NCI-H146 treated with DMSO at 0.1 percent for 48 hours (cell line): ENCODE data around the gene TUBG2.

Experiments used
- DNase-seq: peaks from one replicate; lab custom pipeline; 2025; ENCODE audit not compliant: unreplicated experiment; lab: John Stamatoyannopoulos, UW

Gene TUBG2

GRCh38 chr17:42676424-42677011 is 17.4 kb downstream of the TUBG2 start, which contains the start of gene PLEKHH3:
TSS of gene PLEKHH3 (minus strand) at chr17:42676994. CDS start at chr17:42676563, 431 bp downstream.
- peak; percentile 55 for DNase-seq

DNA sequence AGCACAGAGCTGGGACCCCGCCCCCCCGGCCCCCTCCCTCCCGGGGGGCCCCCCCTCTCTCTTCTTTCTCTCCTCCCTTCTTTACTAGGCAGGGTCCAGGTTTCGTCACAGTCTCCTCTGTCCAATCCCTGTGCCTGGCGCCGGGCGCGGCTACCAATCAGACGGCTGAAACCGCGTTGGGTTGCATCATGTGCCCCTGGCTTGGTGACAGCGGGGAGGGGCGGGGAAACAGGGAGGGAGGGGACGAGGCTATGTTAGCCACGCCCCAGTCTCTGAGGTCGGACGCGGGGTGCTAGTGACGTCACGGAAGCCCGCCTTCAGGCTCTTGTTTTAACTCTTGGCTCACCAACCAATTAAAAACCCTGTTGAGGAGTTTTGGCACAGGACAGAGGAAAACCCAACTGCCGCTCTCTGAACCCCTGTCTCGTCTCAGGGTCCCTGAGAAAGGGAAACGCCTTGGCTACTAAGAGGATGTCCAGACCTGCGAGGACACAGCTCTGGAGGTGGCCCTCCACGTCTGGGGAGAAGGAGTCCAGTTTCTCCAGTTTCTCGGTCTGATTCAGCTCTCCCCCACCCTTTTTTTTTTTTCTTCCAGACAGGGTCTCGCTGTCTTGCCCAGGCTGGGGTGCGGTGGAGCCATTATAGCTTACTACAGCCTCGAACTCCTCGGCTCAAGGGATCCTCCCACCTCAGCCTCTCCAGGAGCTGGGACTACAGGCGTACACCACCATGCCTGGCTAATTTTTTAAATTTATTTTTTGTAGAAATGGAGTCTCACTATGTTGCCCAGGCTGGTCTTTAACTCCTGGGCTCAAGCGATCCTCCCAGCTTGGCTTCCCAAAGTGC is 18.2 kb downstream of the TUBG2 start:
- peak; percentile 98 for DNase-seq

DNA sequence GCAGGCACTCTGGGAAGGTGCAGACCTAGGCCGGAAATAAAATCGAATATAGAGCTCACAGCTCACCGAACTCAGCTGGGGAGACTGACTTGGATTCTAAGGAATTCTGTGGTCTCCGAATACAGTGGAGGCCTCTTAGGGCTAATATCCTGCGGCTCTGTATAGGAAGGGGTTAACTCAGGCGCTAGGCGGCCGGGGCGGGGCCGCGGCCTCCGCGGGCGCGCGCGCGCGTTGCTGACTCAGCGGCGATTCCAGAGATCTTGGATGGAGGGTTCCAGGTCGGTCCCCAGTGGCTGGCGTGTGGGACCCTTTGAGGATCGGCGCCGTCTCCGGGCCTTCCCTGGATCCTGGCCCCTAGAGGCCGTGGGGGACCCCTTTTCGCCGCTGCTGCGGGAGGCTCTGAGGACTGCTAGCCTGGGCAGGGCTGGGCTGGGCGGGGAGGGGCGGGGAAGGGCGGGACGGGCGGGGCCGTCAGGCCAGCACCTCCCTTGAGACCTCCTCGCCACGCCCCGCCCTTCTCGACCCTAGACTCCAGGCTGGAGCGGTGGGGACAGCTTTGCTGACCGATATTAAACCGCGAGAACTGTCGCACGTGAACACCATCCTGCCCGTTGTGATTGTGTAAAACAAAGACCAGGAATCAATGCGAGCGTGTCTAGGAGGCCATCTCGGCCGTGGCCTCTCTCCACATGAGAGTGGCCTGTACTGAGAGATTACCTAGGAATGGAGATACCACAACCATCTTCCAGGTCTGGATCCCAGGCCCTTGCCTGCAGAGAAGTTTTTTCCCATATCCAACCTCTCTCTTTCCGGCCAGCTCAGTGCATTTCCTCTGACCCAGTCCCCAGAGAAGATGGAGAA is 19.1 kb downstream of the TUBG2 start:
- DNase-seq: peak; percentile 81

DNA sequence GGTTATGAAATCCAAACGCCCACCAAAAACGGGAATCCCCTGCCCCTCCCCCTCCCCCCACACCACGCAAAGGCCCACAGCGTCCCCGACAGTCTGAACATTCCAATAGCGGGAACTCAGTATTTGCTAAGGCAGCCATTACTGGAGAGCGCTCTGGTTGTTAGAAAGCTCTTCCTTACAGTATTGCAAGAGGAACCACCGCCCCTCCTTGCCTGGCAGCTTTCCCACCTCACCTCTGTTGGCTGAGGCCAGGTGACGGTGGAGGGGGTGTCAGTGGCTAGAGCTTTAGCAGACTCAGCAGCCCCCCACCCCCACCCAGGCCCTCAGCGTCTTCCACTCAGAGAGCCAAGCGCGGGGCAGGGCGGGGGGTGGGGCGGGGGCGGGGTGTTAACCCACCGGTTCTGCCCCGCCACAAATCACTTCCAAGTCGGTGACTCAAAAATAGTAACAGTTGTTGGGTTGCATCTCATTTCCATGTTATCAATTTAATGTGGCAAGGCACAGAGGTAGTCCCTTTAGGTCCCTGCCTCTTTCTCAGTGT is 19.9 kb downstream of the TUBG2 start:
- DNase-seq: peak; percentile 39

- DNase-seq: peak; percentile 56
These were observed 20.6 kb downstream of the TUBG2 start for GRCh38 chr17:42679492-42680330.

DNA sequence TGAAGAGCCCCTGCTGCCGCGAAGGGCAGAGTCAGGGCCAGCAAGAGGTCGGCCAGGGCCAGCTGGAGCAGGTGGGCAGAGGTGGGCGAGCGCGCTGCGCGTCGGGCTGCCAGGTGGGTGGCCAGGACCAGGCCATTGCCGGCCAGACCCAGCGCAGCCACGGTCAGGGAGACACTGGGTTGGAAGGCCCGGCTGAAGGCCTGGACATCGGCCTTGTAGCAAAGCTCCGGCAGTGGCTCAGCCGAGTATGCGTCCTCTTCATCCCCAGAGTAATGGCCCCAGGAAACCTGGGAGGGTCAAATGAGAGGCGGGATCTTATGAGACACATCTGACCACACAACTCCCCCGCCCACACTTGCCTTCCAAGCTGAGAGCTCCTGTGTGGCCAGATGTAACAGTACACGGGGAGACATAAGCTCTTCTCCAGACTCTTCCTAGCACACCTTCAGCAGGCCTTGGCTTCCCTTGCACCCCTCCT is 21.3 kb downstream of the TUBG2 start:
- DNase-seq: peak; percentile 43

DNA sequence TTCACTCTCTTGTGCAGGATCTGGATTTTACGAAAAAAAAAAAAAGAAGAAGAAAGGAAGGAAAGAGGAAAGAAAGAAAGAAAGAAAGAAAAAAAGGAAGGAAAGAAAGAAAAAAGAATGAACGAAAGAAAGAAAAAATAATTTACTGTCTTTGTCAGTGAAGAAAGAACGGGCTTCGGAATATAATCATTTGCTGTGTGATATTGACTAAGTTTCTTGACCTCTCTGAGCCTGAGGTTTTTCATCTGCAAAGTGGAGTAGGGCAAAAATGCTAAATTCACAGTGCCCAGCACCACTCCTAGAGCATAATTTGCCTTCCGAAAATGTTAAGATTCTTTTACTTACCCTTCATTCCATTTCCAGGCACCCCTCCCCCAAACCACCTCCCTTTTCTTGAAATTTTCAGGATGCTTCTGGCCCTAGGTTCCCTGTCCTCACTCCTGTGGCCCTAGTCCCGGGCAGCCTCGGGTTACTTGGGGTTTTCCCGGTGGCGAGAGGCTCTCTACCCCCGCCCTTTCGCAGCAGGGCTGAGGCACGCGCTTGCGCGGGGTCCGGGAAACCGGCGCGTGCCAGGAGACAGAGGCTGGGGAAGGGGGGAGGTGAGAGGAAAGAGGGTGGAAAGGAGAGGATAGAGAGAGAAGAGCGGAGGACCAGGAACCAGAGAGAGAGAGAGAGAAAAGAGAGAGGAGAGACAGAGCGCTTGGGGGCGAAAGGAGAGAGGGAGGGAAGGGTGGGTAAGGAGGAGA is 23.1 kb downstream of the TUBG2 start, which contains the start of gene CNTNAP1:
TSS of gene CNTNAP1 (plus strand) at position 556 of the 746 bp plus-strand sequence. CDS start 299 bp downstream, outside the sequence.
- DNase-seq: peak; percentile 64

GRCh38 chr17:42682722-42683403 is 23.8 kb downstream of the TUBG2 start:
- no peak for DNase-seq

DNA sequence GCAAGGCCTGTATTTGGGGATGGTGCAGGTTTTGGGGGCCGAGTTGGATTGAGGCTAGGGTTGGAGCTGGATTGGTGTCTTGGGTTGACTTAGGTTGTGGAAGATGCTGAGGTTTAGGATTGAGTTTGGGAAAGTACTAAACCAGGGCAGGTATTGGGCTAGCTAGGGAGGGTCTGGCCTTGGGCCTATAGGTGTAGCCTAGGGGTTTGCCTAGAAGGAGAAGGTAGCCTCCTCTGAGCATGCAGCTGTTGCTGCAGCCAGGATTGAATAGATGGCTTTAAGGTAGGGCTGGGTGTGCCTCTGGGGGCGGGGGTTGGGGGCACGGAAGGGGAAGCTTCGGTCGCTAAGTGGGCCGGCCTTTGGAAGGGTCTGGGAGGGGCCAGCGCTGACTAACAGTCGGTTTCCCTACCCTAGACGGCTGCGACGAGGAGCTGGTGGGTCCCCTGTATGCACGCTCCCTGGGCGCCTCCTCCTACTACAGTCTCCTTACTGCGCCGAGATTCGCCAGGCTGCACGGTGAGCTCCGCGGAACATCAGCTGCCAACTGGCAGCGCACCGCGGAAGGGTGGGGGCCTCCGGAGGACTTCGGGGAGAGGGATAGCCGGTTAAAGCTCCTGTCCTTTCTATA is 24.4 kb downstream of the TUBG2 start:
- DNase-seq: no peak

DNA sequence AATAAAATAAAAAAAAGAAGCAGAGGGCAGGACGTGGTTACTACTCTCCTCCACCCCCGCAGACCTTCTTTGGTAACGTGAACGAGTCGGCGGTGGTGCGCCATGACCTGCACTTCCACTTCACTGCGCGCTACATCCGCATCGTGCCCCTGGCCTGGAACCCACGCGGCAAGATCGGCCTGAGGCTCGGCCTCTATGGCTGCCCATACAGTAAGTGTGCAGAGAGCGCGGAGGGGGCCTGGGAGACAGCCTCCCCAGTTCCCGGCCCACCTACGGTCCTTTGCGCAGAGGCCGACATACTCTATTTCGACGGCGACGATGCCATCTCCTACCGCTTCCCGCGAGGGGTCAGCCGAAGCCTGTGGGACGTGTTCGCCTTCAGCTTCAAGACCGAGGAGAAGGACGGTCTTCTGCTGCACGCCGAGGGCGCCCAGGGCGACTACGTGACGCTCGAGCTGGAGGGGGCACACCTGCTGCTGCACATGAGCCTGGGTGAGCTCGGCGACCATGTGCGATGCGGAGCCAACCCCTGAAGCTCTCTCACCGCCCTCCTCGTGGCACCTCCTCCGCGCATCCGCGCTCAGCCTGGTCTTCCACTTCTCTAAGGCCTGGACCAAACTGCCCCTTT is 26.0 kb downstream of the TUBG2 start:
- DNase-seq: no peak

DNA sequence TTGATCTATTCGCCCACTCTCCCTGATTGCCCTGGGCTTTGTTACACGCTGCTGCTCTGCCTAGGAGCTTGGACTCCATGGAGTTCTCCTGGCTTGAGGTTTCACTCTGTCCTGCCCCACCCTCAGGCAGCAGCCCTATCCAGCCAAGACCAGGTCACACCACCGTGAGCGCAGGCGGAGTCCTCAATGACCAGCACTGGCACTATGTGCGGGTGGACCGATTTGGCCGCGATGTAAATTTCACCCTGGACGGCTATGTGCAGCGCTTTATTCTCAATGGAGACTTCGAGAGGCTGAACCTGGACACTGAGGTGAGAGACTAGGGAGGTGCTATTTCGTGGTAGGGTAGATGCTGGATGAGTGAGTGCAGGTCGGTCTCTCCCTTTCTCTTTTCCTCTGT is 26.7 kb downstream of the TUBG2 start:
- no peak for DNase-seq

- DNase-seq: no peak
These were observed 27.5 kb downstream of the TUBG2 start for GRCh38 chr17:42686520-42687128.

- DNase-seq: no peak
These were observed 28.7 kb downstream of the TUBG2 start for GRCh38 chr17:42687707-42688320.

DNA sequence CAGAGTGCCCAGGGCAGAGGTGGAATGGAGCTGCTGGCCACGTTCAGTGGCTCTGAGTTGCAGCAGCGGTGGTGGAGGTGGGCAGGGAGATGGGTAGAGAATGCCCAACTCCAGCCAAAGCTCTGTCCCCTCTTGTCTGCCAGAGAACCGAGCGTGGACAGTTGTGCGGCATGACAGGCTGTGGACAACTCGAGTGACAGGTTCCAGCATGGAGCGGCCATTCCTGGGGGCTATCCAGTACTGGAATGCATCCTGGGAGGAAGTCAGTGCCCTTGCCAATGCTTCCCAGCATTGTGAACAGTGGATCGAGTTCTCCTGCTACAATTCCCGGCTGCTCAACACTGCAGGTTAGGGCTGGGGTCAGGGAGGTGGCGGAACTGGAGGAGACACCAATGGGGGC is 31.5 kb downstream of the TUBG2 start:
- DNase-seq: no peak

GRCh38 chr17:42691021-42691545 is 32.0 kb downstream of the TUBG2 start:
- no peak for DNase-seq

GRCh38 chr17:42692489-42692888 is 33.4 kb downstream of the TUBG2 start:
- no peak for DNase-seq

DNA sequence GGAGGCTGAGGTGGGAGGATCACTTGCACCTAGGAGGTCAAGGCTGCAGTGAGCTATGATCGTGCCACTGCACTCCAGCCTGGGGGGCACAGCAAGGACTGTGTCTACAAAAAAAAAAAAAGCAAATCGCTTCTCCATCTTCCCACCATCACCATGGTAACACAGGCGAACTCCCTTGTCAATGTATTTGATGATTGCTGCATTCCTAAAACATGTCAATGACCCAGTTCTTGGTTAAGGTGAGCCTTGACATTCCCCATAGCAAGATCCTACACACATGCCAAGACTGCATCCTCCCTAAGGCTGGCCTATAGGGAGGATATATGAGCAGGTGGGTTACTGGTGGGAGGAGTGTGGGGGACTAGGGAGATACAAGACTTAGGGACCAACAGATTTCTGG is 35.4 kb downstream of the TUBG2 start:
- DNase-seq: no peak
